Ovary (tissue), 3 donors: Measurements from ENCODE around the gene SLC12A2.

Experiments used
- EP300 ChIP-seq: sonication (generic); formaldehyde crosslinking; IDR thresholded peaks from one replicate; pipeline ENCODE4 v1.6.1; 2017; ENCODE audit warnings: antibody characterized with exemption
- TF ChIP-seq, protein P1 (sequence below), 3 donors: fragments of 450-650 bp in 2 of 3; fragments of 200-600 bp in 1 of 3; IDR thresholded peaks; one replicate each; pipeline versions ENCODE4 v1.5.1 to v1.8.0; 2016 to 2022; ENCODE audit warnings: antibody characterized with exemption in 3 of 3, mild to moderate bottlenecking in 1 of 3
- donor health status: DM: no; HTN: no; CAD: no.

- no peak for TF ChIP-seq EP300
- TF ChIP-seq, protein P1, sequence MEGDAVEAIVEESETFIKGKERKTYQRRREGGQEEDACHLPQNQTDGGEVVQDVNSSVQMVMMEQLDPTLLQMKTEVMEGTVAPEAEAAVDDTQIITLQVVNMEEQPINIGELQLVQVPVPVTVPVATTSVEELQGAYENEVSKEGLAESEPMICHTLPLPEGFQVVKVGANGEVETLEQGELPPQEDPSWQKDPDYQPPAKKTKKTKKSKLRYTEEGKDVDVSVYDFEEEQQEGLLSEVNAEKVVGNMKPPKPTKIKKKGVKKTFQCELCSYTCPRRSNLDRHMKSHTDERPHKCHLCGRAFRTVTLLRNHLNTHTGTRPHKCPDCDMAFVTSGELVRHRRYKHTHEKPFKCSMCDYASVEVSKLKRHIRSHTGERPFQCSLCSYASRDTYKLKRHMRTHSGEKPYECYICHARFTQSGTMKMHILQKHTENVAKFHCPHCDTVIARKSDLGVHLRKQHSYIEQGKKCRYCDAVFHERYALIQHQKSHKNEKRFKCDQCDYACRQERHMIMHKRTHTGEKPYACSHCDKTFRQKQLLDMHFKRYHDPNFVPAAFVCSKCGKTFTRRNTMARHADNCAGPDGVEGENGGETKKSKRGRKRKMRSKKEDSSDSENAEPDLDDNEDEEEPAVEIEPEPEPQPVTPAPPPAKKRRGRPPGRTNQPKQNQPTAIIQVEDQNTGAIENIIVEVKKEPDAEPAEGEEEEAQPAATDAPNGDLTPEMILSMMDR (IDR thresholded peaks at IDR 0.05): no peak
These were observed 21.3 kb upstream of the SLC12A2 start for GRCh38 chr5:128062172-128062746.
